K562 (cell line): Measurements from ENCODE around the gene LCA5. TPM values are rescaled to one million over a fixed set of nuclear protein-coding genes. Genes with fewer than 3 reads are reported as not detected.

Experiments used
- ATAC-seq: fragments of 200-7000 bp; cut with Tn5 transposase; 3 replicates; pipeline ENCODE4 v1.9.1; 2020; ENCODE audit warnings: moderate library complexity
- BruUV-seq: library from RNA; stranded (reverse); fragments of 400-500 nt; replicated peaks from 2 replicates; lab custom pipeline; 2021; lab: Mats Ljungman, UMichigan
- CTCF ChIA-PET: fragments of 300-600 bp; formaldehyde crosslinking; extraction: SDS; loops from one replicate; lab custom pipeline; 2021; ENCODE audit warnings: low intra/inter-chr PET ratio; lab: Yijun Ruan, JAX
- POLR2A ChIA-PET: fragments of 300-600, 350-650 bp; sonication (Branson Sonifier 250); formaldehyde crosslinking; extraction: SDS; loops from one replicate; lab custom pipeline; 2021; ENCODE audit warnings: antibody characterized with exemption, inconsistent platforms; lab: Yijun Ruan, JAX
- DNase-seq, 4 experiments: peaks; one replicate each; pipeline versions ENCODE4 v3.0.0 to v3.0.0-alpha.2; 2011 to 2018; ENCODE audit warnings: low spot score in 3 of 4, mixed read lengths in 3 of 4; ENCODE audit errors: extremely low read depth in 1 of 4
- FAIRE-seq: peaks from 2 replicates; lab custom pipeline; 2011; peaks lifted over from hg19 to GRCh38; lab: Jason Lieb, UNC
- H2AFZ ChIP-seq: 2 replicates; pipeline ENCODE4 v1.6.0; 2011; ENCODE audit warnings: low read depth, low read length, control low read depth, inconsistent platforms
- H3K27ac ChIP-seq: fragments of 200-600 bp; 3 replicates; pipeline ENCODE4 v1.8.0; 2011; ENCODE audit warnings: low read depth, mild to moderate bottlenecking, control low read depth, inconsistent platforms, low read length, moderate library complexity, mixed read lengths; ENCODE audit errors: extremely low read depth
- H3K27me3 ChIP-seq, 2 experiments: fragments of 300-600 bp in 1 of 2; 2 replicates in 1 of 2; 3 replicates in 1 of 2; pipeline versions ENCODE4 v1.6.0 to v1.8.0; 2011; ENCODE audit warnings: inconsistent platforms in 2 of 2, low read length in 2 of 2, mild to moderate bottlenecking in 1 of 2, mixed read lengths in 1 of 2, moderate library complexity in 1 of 2; ENCODE audit not compliant: control insufficient read depth in 2 of 2, insufficient read depth in 2 of 2
- H3K36me3 ChIP-seq: fragments of 300-600 bp; 3 replicates; pipeline ENCODE4 v1.8.0; 2011; ENCODE audit warnings: mild to moderate bottlenecking, low read length, inconsistent platforms; ENCODE audit not compliant: control insufficient read depth, insufficient read depth
- H3K4me1 ChIP-seq, 2 experiments: fragments of 200-600 bp in 1 of 2; replicated peaks in 1 of 2; 2 replicates in 1 of 2; 3 replicates in 1 of 2; pipeline versions ENCODE4 v1.5.1 to v1.8.0; 2011; ENCODE audit warnings: inconsistent platforms in 2 of 2, low read length in 2 of 2, mild to moderate bottlenecking in 1 of 2, mixed read lengths in 1 of 2, moderate library complexity in 1 of 2; ENCODE audit not compliant: control insufficient read depth in 2 of 2, insufficient read depth in 2 of 2
- H3K4me2 ChIP-seq: 2 replicates; pipeline ENCODE4 v1.6.1; 2011; ENCODE audit warnings: low read length, control low read depth, inconsistent platforms, mixed read lengths; ENCODE audit not compliant: insufficient read depth
- H3K4me3 ChIP-seq: fragments of 200-600 bp; sonication (generic), shearing (Covaris generic); 2 replicates; pipeline ENCODE4 v1.5.1; 2016; ENCODE audit warnings: control low read depth, inconsistent platforms
- H3K79me2 ChIP-seq: fragments of 200-600 bp; 3 replicates; pipeline ENCODE4 v1.8.0; 2011; ENCODE audit warnings: low read length, inconsistent platforms; ENCODE audit not compliant: control insufficient read depth, insufficient read depth
- H3K9ac ChIP-seq, 2 experiments: 2 replicates each; pipeline versions ENCODE4 v1.6.0 to v1.6.1; 2011; ENCODE audit warnings: low read depth in 2 of 2, low read length in 2 of 2, control low read depth in 1 of 2, inconsistent platforms in 1 of 2, mild to moderate bottlenecking in 1 of 2, mixed read lengths in 1 of 2; ENCODE audit not compliant: insufficient read depth in 1 of 2
- H3K9me1 ChIP-seq: one replicate; pipeline ENCODE4 v1.6.0; 2011; ENCODE audit warnings: inconsistent platforms, mild to moderate bottlenecking, low read length, moderate library complexity; ENCODE audit not compliant: control insufficient read depth, insufficient read depth
- H3K9me3 ChIP-seq: replicated peaks from 2 replicates; pipeline ENCODE4 v1.5.1; 2011; ENCODE audit warnings: low read depth, low read length, inconsistent platforms; ENCODE audit not compliant: control insufficient read depth, insufficient read depth
- H4K20me1 ChIP-seq: replicated peaks from 2 replicates; pipeline ENCODE4 v1.6.1; 2011; ENCODE audit warnings: low read length, inconsistent platforms, mixed read lengths; ENCODE audit not compliant: control insufficient read depth, insufficient read depth
- E2F3 ChIP-seq: fragments of 250-450 bp; sonication (Bioruptor Pico); IDR thresholded peaks from 2 replicates; pipeline ENCODE4 v1.4.0; 2020; ENCODE audit warnings: mild to moderate bottlenecking
- HLTF ChIP-seq: fragments of 450-650 bp; IDR thresholded peaks from 2 replicates; pipeline ENCODE4 v1.6.1; 2016
- NELFE ChIP-seq: IDR thresholded peaks from 2 replicates; pipeline ENCODE4 v1.6.1; 2011; ENCODE audit warnings: mild to moderate bottlenecking; ENCODE audit not compliant: insufficient read depth, insufficient read length
- NR2F6 ChIP-seq: fragments of 450-650 bp; formaldehyde crosslinking; IDR thresholded peaks from 2 replicates; pipeline ENCODE4 v1.4.0; 2020; ENCODE audit warnings: mild to moderate bottlenecking
- POLR2G ChIP-seq: fragments of 200-400 bp; formaldehyde crosslinking; IDR thresholded peaks from 2 replicates; pipeline ENCODE4 v1.6.1; 2017; ENCODE audit warnings: low read depth, mild to moderate bottlenecking, antibody characterized with exemption, low read length, moderate library complexity
- SAFB ChIP-seq: fragments of 200-400 bp; formaldehyde crosslinking; IDR thresholded peaks from 2 replicates; pipeline ENCODE4 v1.6.1; 2017; ENCODE audit warnings: low read depth, low read length, borderline replicate concordance
- TCF7 ChIP-seq: sonication (generic); IDR thresholded peaks from 2 replicates; pipeline ENCODE4 v1.6.1; 2016; ENCODE audit warnings: antibody characterized with exemption, borderline replicate concordance
- ZNF274 ChIP-seq: IDR thresholded peaks from 2 replicates; pipeline ENCODE4 v1.6.1; 2011; ENCODE audit warnings: low read depth, mild to moderate bottlenecking, low read length, moderate library complexity, borderline replicate concordance
- WGBS: fragments of 100-300 bp; shearing (Covaris generic); methylation state at CpG from one replicate; pipeline ENCODE4 v1.1.6; 2016; ENCODE audit warnings: low coverage, mixed read lengths; ENCODE audit not compliant: insufficient coverage; ENCODE audit errors: missing lambda C conversion rate; 5-methylcytosine and 5-hydroxymethylcytosine counted together
- in situ Hi-C: fragments of 300-500 bp; cut with MboI; formaldehyde crosslinking; loops from 4 replicates; pipeline ENCODE4 v1.15.0; 2018; ENCODE audit warnings: inconsistent platforms, mixed read lengths
- intact Hi-C: fragments of 100-400 bp; cut with micrococcal nuclease; formaldehyde crosslinking; loops from 2 replicates; pipeline ENCODE4 v1.14.2; 2022
- polyA plus RNA-seq, 8 experiments: library from polyadenylated mRNA; depleted of rRNA in 4 of 8; stranded (reverse) in 5 of 8; unstranded in 3 of 8; fragments of >200 nt; fragmentation: Nextera tagmentation in 2 of 8; fragmentation: Illumina TruSeq in 1 of 8; extraction: Ambion mirVana in 2 of 8; extraction: Trizol in 1 of 8; gene quantifications; 2 replicates each; pipeline versions ENCODE4 v1.2.1 to v1.2.3, GENCODE V29; 2011 to 2014; ENCODE audit warnings: inconsistent platforms in 1 of 8, missing spikeins in 1 of 8
- total RNA-seq, 7 experiments: library from RNA; depleted of rRNA in 6 of 7; stranded (reverse); fragments of >200 nt in 6 of 7; fragmentation: Illumina TruSeq in 2 of 7; extraction: Trizol in 2 of 7; gene quantifications; 2 replicates each; pipeline versions ENCODE4 v1.2.1 to v1.2.3, GENCODE V29; 2011 to 2021; ENCODE audit warnings: low replicate concordance in 1 of 7
- TF ChIP-seq, protein P1 (sequence below): fragments of 450-650 bp; IDR thresholded peaks from 2 replicates; pipeline ENCODE4 v1.6.1; 2018; ENCODE audit not compliant: partially characterized antibody
- TF ChIP-seq, protein P2 (sequence below): fragments of 250-450 bp; sonication (Bioruptor Pico); IDR thresholded peaks from 2 replicates; pipeline ENCODE4 v1.8.0; 2022; ENCODE audit warnings: inconsistent platforms, mild to moderate bottlenecking, moderate library complexity, borderline replicate concordance
- TF ChIP-seq, protein P3 (sequence below): fragments of 450-650 bp; IDR thresholded peaks from one replicate; pipeline ENCODE4 v1.6.1; 2018; ENCODE audit warnings: mild to moderate bottlenecking, moderate library complexity; ENCODE audit not compliant: partially characterized antibody
- TF ChIP-seq, protein P4 (sequence below): fragments of 450-650 bp; IDR thresholded peaks from 2 replicates; pipeline ENCODE4 v1.6.1; 2014; ENCODE audit warnings: low read depth, mild to moderate bottlenecking, moderate library complexity, borderline replicate concordance

LCA5 gene
- total and polyA plus RNA-seq, 9 of the 15 experiments (the other 6 are each of a cell fraction or from before 2014, with no cell fraction given): 1.0 to 3.4 (median 1.8) TPM

DNA sequence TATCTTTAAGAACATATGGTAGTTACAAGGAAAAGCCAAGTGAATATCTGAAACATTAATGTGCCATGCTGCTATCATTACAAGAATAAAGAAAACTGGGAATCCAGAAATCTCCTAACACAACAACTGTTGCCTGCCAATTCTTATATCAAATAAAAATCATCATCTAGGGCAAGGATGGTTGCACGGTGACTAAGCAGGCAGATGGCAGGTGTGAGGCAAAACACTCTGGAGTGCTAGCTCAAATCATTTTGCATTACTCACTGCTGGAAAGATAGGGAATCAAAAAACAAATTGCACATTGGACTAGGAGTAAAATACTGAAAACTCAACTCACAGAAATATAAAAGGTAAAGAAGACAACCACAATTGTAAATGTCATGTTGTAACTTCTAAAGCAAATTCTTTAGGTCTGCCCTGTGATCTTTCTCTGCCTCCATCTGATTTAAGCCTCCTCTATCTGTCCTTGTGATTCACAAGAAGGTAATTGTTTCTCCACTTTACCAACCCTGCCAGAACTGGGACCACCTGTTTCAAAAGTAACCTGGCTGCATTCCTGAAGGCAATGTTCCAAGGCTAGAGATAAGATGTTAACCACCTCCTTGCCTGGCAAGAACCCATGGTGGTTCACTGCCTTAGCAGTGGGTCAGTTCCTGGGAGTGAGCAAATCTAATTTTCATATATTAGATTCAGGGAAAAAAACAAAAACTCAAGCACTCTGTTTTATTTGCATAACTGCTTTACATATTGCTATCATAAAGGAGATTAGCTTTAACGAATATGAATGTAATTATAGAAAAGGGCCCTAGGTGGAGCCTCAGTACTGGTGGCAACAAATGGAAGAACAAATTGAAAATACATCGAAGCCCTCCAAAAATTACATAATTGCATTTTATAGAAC, 33.1 kb upstream of the LCA5 start (continued):
- TF ChIP-seq, protein P1, sequence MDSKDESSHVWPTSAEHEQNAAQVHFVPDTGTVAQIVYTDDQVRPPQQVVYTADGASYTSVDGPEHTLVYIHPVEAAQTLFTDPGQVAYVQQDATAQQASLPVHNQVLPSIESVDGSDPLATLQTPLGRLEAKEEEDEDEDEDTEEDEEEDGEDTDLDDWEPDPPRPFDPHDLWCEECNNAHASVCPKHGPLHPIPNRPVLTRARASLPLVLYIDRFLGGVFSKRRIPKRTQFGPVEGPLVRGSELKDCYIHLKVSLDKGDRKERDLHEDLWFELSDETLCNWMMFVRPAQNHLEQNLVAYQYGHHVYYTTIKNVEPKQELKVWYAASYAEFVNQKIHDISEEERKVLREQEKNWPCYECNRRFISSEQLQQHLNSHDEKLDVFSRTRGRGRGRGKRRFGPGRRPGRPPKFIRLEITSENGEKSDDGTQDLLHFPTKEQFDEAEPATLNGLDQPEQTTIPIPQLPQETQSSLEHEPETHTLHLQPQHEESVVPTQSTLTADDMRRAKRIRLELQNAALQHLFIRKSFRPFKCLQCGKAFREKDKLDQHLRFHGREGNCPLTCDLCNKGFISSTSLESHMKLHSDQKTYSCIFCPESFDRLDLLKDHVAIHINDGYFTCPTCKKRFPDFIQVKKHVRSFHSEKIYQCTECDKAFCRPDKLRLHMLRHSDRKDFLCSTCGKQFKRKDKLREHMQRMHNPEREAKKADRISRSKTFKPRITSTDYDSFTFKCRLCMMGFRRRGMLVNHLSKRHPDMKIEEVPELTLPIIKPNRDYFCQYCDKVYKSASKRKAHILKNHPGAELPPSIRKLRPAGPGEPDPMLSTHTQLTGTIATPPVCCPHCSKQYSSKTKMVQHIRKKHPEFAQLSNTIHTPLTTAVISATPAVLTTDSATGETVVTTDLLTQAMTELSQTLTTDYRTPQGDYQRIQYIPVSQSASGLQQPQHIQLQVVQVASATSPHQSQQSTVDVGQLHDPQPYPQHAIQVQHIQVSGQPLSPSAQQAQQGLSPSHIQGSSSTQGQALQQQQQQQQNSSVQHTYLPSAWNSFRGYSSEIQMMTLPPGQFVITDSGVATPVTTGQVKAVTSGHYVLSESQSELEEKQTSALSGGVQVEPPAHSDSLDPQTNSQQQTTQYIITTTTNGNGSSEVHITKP: no peak
- TF ChIP-seq, protein P2, sequence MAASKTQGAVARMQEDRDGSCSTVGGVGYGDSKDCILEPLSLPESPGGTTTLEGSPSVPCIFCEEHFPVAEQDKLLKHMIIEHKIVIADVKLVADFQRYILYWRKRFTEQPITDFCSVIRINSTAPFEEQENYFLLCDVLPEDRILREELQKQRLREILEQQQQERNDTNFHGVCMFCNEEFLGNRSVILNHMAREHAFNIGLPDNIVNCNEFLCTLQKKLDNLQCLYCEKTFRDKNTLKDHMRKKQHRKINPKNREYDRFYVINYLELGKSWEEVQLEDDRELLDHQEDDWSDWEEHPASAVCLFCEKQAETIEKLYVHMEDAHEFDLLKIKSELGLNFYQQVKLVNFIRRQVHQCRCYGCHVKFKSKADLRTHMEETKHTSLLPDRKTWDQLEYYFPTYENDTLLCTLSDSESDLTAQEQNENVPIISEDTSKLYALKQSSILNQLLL (CRISPR knock-in tag): no peak
- TF ChIP-seq NR2F6 (CRISPR knock-in tag): no peak

DNA sequence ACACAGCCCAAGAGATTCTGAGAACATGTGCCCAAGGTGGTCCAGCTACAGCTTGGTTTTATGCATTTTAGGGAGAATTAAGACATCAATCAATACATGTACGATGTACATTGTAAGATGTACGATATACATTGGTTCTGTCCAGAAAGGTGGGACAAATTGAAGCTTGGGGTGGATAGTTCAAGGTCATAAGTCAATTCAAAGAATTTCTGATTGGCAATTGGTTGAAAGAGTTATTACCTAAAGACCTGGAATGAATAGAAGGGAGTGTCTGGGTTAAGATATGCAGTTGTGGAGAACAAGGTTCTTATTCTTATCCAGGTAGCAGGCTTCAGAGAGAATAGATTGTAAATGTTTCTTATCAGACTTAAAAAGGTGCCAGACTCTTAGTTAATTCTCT, 31.8 kb upstream of the LCA5 start:
- H3K27ac ChIP-seq: no peak overlapping the region
- TF ChIP-seq, protein P3, sequence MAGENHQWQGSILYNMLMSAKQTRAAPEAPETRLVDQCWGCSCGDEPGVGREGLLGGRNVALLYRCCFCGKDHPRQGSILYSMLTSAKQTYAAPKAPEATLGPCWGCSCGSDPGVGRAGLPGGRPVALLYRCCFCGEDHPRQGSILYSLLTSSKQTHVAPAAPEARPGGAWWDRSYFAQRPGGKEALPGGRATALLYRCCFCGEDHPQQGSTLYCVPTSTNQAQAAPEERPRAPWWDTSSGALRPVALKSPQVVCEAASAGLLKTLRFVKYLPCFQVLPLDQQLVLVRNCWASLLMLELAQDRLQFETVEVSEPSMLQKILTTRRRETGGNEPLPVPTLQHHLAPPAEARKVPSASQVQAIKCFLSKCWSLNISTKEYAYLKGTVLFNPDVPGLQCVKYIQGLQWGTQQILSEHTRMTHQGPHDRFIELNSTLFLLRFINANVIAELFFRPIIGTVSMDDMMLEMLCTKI: no peak
- TF ChIP-seq ZNF274: no peak
- no peak for TF ChIP-seq TCF7
- no peak for TF ChIP-seq HLTF
- no peak for TF ChIP-seq POLR2G
- no peak for TF ChIP-seq NELFE
- TF ChIP-seq, protein P4, sequence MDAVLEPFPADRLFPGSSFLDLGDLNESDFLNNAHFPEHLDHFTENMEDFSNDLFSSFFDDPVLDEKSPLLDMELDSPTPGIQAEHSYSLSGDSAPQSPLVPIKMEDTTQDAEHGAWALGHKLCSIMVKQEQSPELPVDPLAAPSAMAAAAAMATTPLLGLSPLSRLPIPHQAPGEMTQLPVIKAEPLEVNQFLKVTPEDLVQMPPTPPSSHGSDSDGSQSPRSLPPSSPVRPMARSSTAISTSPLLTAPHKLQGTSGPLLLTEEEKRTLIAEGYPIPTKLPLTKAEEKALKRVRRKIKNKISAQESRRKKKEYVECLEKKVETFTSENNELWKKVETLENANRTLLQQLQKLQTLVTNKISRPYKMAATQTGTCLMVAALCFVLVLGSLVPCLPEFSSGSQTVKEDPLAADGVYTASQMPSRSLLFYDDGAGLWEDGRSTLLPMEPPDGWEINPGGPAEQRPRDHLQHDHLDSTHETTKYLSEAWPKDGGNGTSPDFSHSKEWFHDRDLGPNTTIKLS: no peak
- no peak for TF ChIP-seq SAFB
- no peak for TF ChIP-seq E2F3 (CRISPR knock-in tag)
- no peak overlapping the region for H3K4me3 ChIP-seq
- CTCF ChIA-PET: no interaction called here
- H3K4me1 ChIP-seq: no peaks in the 10 kb centered on the region
- no peak for DNase-seq
- BruUV-seq: no TSS peak
- no peaks in the 10 kb centered on the region for H3K79me2 ChIP-seq
- 31% methylated on average over 2 of the region's 2 CpGs for WGBS
- no peak overlapping the region for H3K4me2 ChIP-seq
- H3K9ac ChIP-seq: no peak overlapping the region
- no peaks in the 10 kb centered on the region for H3K27me3 ChIP-seq
- no peaks in the 10 kb centered on the region for H4K20me1 ChIP-seq
- POLR2A ChIA-PET: no interaction called here
- H3K9me3 ChIP-seq: no peaks in the 10 kb centered on the region
- H2AFZ ChIP-seq: no peak overlapping the region
- no peak for FAIRE-seq
- no peaks in the 10 kb centered on the region for H3K9me1 ChIP-seq
- in situ Hi-C loops (no loop called here), intact Hi-C loops (no loop called here)
- ATAC-seq: no peak
- no peaks in the 10 kb centered on the region; the same call in 2 of the 3 replicates for H3K36me3 ChIP-seq
